HG02759 (cell line): ENCODE measurements around the gene NEK11.
"Not testable (repeated sequence)": the region's sequence is repeated elsewhere in the genome, so short reads cannot be mapped to it uniquely, and the experiment has no call there.

ENCODE experiments used
- ATAC-seq: cut with Tn5 transposase; IDR thresholded peaks from one replicate; pipeline ENCODE4 v1.9.1; 2021; ENCODE audit warnings: mild to moderate bottlenecking, moderate library complexity; ENCODE audit not compliant: unreplicated experiment

The NEK11 gene

GRCh38 chr3:131283862-131284261 lies 257.2 kb downstream of the NEK11 start:
- no peak for ATAC-seq

DNA sequence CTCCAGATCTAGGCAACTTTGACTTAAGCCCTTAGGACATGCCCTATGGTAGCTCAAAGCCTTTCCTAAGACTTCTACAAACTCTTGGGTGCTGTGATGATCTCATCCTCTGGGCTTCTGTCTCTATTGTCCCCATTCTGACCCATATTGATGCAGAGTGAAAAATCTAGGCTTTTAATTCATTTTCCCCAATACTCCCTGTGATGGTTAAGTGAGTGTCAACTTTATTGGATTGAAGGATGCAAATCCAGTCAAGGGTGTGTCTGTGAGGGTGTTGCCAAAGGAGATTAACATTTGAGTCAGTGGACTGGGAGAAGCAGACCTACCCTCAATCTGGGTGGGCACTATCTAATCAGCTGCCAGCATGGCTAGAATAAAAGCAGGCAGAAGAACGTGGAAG lies 257.6 kb downstream of the NEK11 start:
- no peak for ATAC-seq

- ATAC-seq: no peak
Observed at GRCh38 chr3:131285456-131285855, 258.8 kb downstream of the NEK11 start.

- ATAC-seq: no peak
Observed at GRCh38 chr3:131299836-131300235, 273.2 kb downstream of the NEK11 start.

- no peak for ATAC-seq
Observed at GRCh38 chr3:131303848-131304247, 277.2 kb downstream of the NEK11 start.

- no peak for ATAC-seq
Observed at GRCh38 chr3:131304890-131305289, 278.2 kb downstream of the NEK11 start.

DNA sequence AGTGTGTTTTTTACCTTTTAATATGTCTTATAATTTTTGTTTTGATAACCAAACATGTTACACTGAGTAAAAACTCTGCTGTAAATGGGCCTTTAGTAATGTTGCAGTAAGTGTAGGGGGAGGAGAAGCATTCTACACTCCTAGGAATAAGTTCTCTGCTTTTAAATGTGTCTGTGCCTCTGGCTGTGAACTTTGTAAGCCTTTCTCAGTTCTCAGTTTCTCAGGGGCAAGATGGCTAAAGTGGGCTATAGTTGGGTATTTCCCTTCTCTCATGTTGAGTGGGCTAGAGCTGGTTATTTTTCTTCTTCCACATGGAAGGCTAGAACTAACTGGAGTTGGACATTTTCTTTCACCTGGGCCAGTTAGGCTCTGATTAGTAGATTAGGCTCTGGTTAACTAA lies 279.6 kb downstream of the NEK11 start:
- ATAC-seq: no peak

- no peak for ATAC-seq
Observed at GRCh38 chr3:131314318-131314717, 287.6 kb downstream of the NEK11 start.

- ATAC-seq: no peak
Observed at GRCh38 chr3:131315162-131315561, 288.5 kb downstream of the NEK11 start.

- no peak for ATAC-seq
Observed at GRCh38 chr3:131317667-131318066, 291.0 kb downstream of the NEK11 start.

DNA sequence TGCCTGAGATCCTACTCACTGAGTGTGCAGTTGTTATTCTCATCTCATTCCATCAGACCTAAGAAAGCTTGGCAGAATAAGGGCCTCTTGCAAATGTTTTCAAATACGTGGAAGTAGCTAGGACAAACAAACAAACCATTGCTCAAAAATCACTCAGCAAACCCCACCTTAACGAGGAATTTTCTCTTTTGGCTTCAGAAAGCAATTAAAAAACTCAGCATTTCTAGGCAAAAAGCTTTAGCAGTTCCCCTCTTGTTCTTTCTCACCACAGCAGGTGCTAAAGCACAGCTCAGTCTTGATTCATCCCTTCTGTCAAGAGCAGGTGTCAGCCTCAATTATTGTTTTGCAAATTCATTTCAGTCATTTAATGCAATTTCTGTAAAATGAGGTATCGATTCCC lies 296.3 kb downstream of the NEK11 start:
- ATAC-seq: no peak

GRCh38 chr3:131323792-131324191 lies 297.1 kb downstream of the NEK11 start:
- ATAC-seq: no peak

DNA sequence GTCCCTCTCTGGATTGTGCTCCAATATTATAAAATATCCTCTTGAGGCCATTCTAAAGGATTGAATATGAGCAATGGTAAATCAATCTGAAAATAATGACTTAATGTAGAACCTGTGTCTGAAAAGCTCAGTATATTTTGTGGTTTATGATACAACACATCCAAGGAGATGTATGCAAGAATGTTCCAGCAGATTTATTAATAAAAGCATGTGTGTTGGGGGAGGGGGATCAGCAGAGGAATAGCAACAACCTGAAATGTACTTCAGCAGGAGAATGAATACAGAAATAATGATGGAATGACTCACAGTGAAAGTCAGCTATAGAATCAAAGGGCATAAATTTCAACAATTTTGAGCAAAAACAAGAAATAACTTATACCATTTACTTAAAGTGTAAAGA lies 298.2 kb downstream of the NEK11 start:
- ATAC-seq: no peak

- no peak for ATAC-seq
Observed at GRCh38 chr3:131326307-131326706, 299.6 kb downstream of the NEK11 start.

DNA sequence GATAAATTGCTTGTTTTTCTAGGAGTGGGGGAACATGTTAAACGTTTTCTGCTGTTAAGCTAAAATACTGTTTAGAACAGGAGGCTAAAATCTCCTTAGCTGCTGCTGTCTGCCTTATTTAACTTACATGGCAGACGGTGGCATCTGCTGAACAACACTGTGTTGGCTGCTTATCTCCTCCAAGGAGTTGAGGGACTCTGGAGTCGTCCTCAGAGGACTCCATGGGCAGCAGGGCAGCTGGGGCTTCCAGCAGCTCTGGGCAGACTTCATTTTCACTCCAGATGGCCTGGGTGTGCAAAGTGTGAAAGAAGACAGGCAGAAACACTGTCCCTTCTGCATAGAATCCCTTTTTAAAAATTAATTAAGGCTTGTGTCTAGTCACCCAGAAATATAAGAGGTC lies 302.0 kb downstream of the NEK11 start:
- ATAC-seq: no peak

GRCh38 chr3:131329774-131330173 lies 303.1 kb downstream of the NEK11 start:
- no peak for ATAC-seq

- ATAC-seq: not testable (repeated sequence)
Observed at GRCh38 chr3:131331456-131332085, 304.9 kb downstream of the NEK11 start.

DNA sequence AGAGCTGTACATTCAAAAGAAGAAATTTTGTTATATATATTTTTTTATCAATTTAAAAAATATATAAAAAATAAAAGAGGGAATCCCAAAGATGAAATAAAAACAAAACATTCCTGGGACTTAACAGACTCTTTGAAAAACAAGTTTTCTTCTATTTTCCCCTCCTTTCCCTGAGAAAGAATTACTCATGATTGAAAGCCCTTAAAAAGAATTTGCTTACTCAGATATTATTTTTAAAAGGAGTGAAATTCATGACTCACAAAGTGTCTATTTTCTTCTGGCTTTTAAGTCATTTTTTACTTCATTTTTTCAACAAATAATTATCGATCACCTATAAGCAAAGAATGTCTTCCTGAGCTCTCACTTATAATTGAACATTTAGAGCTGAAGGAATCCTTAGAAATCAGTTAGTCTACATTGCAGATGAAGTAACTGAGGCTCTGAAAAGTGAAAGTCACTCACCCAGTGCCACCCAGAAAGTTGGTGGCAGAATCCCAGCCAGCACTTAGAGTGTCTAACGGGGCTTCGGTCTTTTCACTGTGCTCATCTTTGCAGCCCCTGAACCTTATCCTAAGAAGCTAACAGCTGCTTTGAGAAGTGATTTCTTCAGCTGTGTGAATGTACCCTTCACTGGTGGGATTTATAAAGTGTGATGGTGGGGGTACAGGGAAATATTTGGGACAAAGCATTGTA lies 312.4 kb downstream of the NEK11 start:
- ATAC-seq: no peak

GRCh38 chr3:131341761-131342160 lies 315.1 kb downstream of the NEK11 start:
- no peak for ATAC-seq

DNA sequence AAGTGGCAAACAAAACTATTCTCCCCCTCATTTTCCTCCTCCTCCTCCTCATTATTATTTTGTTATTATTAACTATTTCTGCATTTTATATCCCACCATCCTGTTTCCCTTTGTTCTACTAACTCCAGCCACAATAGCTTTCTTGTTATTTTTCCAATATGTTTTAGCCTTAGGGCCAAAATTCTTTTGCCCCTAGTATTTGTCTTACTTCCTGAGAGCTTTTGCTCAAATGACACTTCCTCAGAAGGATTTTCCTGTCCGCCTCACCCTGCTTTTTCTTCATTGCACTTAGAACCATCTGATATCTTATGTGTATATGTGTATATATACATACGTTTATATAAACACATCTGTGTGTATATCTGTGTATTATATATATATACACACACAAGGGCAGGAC lies 322.2 kb downstream of the NEK11 start:
- no peak for ATAC-seq

DNA sequence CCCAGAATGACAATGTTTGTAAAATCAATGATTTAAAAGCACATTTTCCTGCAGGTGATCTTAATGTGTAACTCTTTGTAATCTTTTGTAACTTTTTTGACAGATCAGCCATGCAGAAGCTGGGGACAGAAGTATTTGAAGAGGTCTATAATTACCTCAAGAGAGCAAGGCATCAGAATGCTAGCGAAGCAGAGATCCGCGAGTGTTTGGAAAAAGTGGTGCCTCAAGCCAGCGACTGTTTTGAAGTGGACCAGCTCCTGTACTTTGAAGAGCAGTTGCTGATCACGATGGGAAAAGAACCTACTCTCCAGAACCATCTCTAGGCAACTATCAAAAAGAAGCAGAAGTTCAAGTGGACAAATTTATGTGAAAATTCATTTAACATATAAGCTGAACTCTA lies 322.8 kb downstream of the NEK11 start:
- no peak for ATAC-seq

GRCh38 chr3:131349946-131350347 lies 323.3 kb downstream of the NEK11 start:
- ATAC-seq: no peak

GRCh38 chr3:131350506-131350905 lies 323.8 kb downstream of the NEK11 start:
- no peak for ATAC-seq
